ENCODE results near the gene YWHAG. TPM values are rescaled to one million over a fixed set of nuclear protein-coding genes. Genes with fewer than 3 reads are reported as not detected.

YWHAG gene
- total RNA-seq, 1 experiment from 2014 or later: 192 TPM

DNA sequence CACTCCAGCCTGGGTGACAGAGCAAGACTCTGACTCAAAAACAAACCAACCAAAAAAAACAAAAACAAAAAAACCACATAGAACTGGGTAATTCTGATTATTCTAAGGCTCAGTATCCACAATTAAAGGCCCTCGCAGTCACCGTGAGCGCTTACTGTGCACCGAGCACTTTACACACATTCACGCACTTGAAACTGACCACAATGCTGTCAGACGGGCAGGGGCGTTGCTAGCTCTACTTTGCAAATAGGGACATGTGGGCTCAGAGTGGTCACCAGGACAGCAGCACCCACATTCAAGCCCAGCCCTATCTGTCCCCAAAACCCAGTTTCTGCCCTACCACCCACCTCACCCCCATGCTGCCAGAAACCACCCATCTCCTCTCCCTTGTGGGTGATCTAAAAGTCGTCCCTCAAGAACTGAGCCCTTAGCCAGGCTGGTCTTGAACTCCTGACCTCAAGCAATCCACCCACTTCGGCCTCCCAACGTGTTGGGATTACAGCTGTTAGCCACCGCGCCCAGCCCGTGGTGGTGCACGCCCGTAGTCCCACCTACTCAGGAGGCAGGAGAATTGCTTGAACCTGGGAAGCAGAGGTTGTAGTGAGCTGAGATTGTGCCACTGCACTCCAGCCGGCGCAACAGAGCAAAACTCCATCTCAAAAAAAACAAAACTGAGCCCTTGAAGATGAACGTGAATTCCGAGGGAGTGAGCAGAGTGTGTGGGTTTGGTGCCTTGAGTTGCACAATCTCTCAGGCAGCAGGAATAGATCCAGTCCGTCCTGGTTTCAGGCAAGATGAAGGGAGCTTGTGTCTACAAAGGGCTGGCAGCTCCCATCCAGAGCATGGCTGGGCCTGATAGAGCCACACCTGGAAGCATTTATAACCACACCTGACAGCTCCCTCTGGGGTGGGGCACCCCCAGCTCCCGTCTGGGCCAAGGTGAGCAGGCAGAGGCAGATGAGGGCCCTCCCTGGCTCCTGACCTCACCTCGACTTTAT lies 61.7 kb downstream of the YWHAG start (continued):
- TF ChIP-seq RELA (CRISPR knock-in tag; IDR thresholded peaks at IDR 0.05; ENCODE audit: borderline replicate concordance): no peak
- no peak for TF ChIP-seq ATF2 (CRISPR knock-in tag; IDR thresholded peaks at IDR 0.05; ENCODE audit: borderline replicate concordance, low read depth)
- TF ChIP-seq, protein P1, sequence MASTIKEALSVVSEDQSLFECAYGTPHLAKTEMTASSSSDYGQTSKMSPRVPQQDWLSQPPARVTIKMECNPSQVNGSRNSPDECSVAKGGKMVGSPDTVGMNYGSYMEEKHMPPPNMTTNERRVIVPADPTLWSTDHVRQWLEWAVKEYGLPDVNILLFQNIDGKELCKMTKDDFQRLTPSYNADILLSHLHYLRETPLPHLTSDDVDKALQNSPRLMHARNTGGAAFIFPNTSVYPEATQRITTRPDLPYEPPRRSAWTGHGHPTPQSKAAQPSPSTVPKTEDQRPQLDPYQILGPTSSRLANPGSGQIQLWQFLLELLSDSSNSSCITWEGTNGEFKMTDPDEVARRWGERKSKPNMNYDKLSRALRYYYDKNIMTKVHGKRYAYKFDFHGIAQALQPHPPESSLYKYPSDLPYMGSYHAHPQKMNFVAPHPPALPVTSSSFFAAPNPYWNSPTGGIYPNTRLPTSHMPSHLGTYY (CRISPR knock-in tag; IDR thresholded peaks at IDR 0.05): no peak
- no peak for TF ChIP-seq ZBTB43 (CRISPR knock-in tag; IDR thresholded peaks at IDR 0.05)
- TF ChIP-seq IRF2 (CRISPR knock-in tag; IDR thresholded peaks at IDR 0.05; ENCODE audit: borderline replicate concordance, low read depth): no peak
- TF ChIP-seq ZNF532 (CRISPR knock-in tag; IDR thresholded peaks at IDR 0.05; ENCODE audit: borderline replicate concordance): no peak
- TF ChIP-seq TEAD1 (CRISPR knock-in tag; IDR thresholded peaks at IDR 0.05): no peak
- TF ChIP-seq ZNF423 (CRISPR knock-in tag; IDR thresholded peaks at IDR 0.05): no peak

- ATAC-seq: peak; percentile 69
- ChIA-PET POLR2A (interaction anchor here (0.6 to 1.0 kb wide), 3 partner anchors 9 to 34 kb away, joined by 3 to 8 read pairs (median 3); no protein-coding TSS in a partner anchor), CTCF (interaction anchor here (0.7 to 1.4 kb wide), 10 partner anchors 9 to 225 kb away, joined by 3 to 9 read pairs (median 3); no protein-coding TSS in a partner anchor)
- Mint-ChIP-seq H3K9me3 (no peaks in the 10 kb centered on the region), H3K4me3 (no peak overlapping the region), H3K36me3 (no peaks in the 10 kb centered on the region), H3K4me1 (peaks cover 36% of the 10 kb centered on the region), H3K27ac (no peak overlapping the region), H3K27me3 (ENCODE audit: low read depth) (peaks cover 6% of the 10 kb centered on the region)
- peak; percentile 85 for DNase-seq (ENCODE audit: low spot score)
- TF ChIP-seq, protein P2, sequence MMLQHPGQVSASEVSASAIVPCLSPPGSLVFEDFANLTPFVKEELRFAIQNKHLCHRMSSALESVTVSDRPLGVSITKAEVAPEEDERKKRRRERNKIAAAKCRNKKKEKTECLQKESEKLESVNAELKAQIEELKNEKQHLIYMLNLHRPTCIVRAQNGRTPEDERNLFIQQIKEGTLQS (CRISPR knock-in tag; conservative IDR thresholded peaks at IDR 0.05): no peak
- 0 out of 2 replicates have a peak, but pooled peaks have one; percentile 27 for TF ChIP-seq MAX (CRISPR knock-in tag; IDR thresholded peaks at IDR 0.05)
- 0 out of 2 replicates have a peak, but pooled peaks have one; percentile 20 for TF ChIP-seq ETV6 (CRISPR knock-in tag; IDR thresholded peaks at IDR 0.05)
- peak; percentile 45; the same call in 1 of the 2 replicates for TF ChIP-seq FOXK1 (CRISPR knock-in tag; IDR thresholded peaks at IDR 0.05)
- TF ChIP-seq, protein P3, sequence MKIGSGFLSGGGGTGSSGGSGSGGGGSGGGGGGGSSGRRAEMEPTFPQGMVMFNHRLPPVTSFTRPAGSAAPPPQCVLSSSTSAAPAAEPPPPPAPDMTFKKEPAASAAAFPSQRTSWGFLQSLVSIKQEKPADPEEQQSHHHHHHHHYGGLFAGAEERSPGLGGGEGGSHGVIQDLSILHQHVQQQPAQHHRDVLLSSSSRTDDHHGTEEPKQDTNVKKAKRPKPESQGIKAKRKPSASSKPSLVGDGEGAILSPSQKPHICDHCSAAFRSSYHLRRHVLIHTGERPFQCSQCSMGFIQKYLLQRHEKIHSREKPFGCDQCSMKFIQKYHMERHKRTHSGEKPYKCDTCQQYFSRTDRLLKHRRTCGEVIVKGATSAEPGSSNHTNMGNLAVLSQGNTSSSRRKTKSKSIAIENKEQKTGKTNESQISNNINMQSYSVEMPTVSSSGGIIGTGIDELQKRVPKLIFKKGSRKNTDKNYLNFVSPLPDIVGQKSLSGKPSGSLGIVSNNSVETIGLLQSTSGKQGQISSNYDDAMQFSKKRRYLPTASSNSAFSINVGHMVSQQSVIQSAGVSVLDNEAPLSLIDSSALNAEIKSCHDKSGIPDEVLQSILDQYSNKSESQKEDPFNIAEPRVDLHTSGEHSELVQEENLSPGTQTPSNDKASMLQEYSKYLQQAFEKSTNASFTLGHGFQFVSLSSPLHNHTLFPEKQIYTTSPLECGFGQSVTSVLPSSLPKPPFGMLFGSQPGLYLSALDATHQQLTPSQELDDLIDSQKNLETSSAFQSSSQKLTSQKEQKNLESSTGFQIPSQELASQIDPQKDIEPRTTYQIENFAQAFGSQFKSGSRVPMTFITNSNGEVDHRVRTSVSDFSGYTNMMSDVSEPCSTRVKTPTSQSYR (CRISPR knock-in tag; IDR thresholded peaks at IDR 0.05): 0 out of 2 replicates have a peak, but pooled peaks have one; percentile 18
- TF ChIP-seq, protein P1 (CRISPR knock-in tag; IDR thresholded peaks at IDR 0.05): no peak
- TF ChIP-seq NR3C1 (CRISPR knock-in tag; conservative IDR thresholded peaks at IDR 0.05; ENCODE audit: low read depth): no peak
- TF ChIP-seq MLX (CRISPR knock-in tag; IDR thresholded peaks at IDR 0.05): no peak
These were observed 64.3 kb downstream of the YWHAG start for GRCh38 chr7:76294344-76295024.
